GM12864 (cell line): ENCODE results near the gene ARHGAP42.

Experiments
- DNase-seq: peaks from one replicate; pipeline ENCODE4 v3.0.0-alpha.2; 2011; ENCODE audit warnings: low read depth
- H3K4me3 ChIP-seq: 2 replicates; pipeline ENCODE4 v1.5.1; 2011; ENCODE audit warnings: mild to moderate bottlenecking, low read depth, low read length, control low read depth
- CTCF ChIP-seq: IDR thresholded peaks from 2 replicates; pipeline ENCODE4 v1.5.1; 2011; ENCODE audit warnings: low read depth, mild to moderate bottlenecking, moderate library complexity, low read length, control low read depth, inconsistent platforms; ENCODE audit errors: missing control alignments

The ARHGAP42 gene

GRCh38 chr11:100780470-100780869 lies 93.4 kb downstream of the ARHGAP42 start:
- DNase-seq, result no peak
- no peak for TF ChIP-seq CTCF
- H3K4me3 ChIP-seq, result no peak overlapping the region

- DNase-seq, result no peak
- H3K4me3 ChIP-seq, result no peak overlapping the region
- no peak for TF ChIP-seq CTCF
These were observed 98.3 kb downstream of the ARHGAP42 start for GRCh38 chr11:100785148-100785983.

DNA sequence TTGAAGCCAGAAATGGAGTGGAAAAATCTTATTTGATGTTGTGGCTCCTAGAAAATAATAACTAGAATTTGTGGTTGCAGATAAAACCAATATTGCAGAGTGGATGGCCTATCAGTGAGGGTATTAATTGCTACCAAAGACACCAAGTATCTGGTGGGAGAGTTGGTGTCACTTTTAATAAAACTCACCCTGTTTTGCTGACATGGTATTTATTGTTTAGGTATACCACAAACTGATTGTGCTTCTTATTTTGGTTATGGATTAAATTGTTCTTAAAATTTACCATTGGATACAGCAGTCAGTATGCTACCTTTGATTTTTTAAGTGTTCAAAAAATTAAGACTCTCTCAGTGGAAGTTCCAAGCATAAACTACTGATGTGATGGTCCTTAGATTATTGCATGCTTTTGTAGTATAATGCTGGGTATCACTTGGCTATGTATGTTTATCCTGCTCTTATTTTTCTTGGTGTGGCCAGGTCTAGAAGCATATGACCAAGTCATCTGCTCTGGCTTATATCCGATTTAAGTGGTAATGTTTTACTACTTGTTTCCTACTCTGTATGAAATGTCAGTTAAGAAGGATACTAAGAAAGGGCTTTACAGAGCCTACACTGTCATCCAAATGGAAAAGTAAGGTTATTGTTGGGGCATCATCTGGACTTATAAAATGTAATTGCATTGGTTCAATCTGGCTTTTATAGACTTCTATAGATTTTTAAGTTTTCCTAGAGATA lies 101.6 kb downstream of the ARHGAP42 start:
- H3K4me3 ChIP-seq, result no peak overlapping the region
- no peak for DNase-seq
- no peak for TF ChIP-seq CTCF

- no peak for TF ChIP-seq CTCF
- H3K4me3 ChIP-seq, result no peak overlapping the region
- DNase-seq, result no peak
These were observed 102.4 kb downstream of the ARHGAP42 start for GRCh38 chr11:100789500-100789899.

DNA sequence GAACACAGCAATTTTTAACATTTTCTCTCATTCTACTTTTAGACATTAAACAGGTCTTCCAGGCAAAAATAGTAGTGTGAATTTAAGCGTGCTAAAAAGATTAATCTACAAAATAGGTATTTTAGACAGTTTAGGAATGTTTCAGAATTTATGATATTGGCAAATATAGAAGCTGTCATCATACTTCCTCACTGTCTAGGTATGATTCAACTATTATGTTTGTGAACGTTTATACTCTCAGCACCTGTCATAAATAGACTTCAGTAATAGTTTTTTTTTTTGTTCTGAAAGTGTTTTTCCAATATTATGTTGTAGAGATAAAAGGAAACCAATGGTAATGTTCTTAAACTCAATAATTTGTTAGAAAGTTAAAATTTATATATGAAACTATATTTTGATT lies 103.0 kb downstream of the ARHGAP42 start:
- no peak for DNase-seq
- TF ChIP-seq CTCF, result no peak

DNA sequence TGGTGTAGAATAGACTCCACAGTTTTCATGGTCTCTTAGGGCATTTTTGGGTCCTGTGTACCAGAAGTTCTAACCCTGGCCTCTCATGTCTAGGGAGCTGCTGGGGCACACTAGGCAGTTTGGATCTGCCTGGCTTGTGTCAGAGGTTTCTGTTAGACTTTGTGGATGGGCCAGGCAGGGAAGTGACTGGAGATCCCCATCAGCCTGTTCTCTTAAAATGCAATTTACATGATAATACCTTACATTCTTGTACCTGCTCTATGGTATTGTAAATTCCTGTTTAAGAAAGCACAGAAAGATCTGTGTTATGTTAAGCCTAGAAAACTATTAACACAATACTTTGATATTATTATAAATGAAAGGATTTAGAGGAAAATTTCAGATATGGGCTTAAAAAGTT lies 104.0 kb downstream of the ARHGAP42 start:
- H3K4me3 ChIP-seq, result no peak overlapping the region
- no peak for DNase-seq
- TF ChIP-seq CTCF, result no peak

More for the DNA sequence above, 103.0 kb downstream of the ARHGAP42 start:
- no peak overlapping the region for H3K4me3 ChIP-seq
